ENCODE results near the gene PLA2G2D.
A peak's percentile ranks its signal among the peaks of the same experiment; 100 is the strongest.

Gene PLA2G2D

GRCh38 chr1:20112279-20113000, 6.9 kb downstream of the PLA2G2D start:
- no peak for DNase-seq

GRCh38 chr1:20111452-20111851, 7.9 kb downstream of the PLA2G2D start:
- DNase-seq = no peak

GRCh38 chr1:20110679-20111078, 8.7 kb downstream of the PLA2G2D start:
- DNase-seq = no peak

DNA sequence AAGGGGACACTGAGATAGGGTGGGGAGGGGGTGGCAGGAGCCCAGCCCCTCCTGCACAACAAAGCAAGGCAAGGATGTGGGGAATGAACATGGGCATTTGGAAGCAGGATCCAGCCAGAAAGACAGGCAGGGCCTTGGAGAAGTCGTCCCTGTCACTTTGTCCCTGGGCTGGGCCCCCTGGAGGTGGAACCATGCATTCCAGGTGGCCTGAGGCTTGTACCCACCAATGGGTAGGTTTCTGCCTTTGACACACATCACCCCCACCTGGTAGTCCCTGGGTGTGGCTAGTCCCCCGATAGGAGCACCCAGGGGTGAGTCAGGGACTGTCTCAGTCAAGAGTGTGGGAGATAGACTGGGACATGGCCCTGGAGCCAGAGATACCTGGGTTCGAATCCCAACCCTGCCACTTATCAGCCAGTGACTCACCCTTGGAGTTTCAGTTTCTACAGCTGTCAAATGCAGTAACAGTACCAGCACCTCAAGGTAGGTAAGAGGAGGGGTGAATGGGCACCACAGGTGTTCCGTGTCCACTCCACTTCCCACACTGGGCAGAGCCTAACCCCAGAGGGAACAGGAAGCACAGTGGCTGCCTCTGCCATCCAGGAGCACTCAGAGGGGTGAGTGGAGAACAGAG, 10.0 kb downstream of the PLA2G2D start:
- DNase-seq = no peak

- no peak for DNase-seq
These were observed 10.8 kb downstream of the PLA2G2D start for GRCh38 chr1:20108366-20109123.

- DNase-seq = no peak
These were observed 11.5 kb downstream of the PLA2G2D start for GRCh38 chr1:20107796-20108195.

DNA sequence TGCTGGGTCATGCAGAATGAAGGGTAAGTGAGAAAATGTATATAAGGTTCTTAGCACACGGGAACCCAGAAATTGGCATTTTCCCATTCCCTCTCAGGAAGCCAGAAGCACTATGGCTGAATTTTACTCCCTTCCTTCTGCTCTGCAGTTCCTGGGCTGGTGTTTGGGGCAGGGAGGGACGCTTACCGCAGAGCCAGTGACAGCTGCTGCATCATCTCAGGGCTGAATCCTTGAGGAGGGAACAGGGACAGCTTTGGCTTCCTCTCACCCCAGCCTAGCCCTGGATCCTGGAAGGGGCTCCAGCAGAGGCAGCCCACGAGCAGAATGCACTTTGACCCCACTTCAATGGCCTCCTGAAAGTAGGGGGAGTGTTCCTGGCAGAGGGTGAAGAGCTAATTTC, 12.0 kb downstream of the PLA2G2D start:
- DNase-seq = no peak

DNA sequence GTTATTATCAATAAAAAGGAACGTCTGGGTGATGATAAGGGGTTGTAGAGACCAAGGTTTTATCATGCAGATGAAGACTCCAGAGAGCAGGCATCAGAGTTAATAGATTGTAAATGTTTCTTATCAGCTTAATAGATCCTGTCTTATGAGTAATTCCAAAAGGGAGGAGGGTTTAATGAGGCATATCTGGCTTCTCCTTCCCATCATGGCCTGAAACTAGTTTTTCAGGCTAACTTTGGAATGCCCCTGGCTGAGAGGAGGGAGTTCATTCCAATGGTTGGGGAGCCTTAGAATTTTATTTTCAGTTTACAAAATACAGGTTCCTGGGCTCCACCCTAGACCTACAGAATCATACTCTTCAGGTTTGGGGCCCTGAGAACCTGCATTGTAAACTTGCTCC, 13.5 kb downstream of the PLA2G2D start:
- DNase-seq = no peak

DNA sequence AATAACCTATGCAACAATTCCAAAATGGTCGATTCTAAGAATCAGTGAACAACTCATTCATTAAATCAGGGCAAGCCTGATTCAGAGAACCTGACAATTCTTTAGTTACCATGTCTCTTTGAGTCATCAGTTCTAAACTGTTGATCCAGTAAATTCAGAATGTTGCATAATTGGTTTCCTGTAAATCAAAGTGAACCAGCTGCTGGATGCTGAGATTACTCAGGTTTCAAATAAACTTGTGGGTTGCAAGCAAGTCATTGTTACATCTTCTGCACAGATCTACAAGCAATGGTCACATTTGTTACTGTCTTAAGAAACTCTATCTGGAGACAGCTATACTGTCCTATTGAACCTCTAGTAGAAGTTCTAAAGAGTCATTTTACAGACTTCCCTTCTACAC, 16.5 kb downstream of the PLA2G2D start:
- DNase-seq = no peak

DNA sequence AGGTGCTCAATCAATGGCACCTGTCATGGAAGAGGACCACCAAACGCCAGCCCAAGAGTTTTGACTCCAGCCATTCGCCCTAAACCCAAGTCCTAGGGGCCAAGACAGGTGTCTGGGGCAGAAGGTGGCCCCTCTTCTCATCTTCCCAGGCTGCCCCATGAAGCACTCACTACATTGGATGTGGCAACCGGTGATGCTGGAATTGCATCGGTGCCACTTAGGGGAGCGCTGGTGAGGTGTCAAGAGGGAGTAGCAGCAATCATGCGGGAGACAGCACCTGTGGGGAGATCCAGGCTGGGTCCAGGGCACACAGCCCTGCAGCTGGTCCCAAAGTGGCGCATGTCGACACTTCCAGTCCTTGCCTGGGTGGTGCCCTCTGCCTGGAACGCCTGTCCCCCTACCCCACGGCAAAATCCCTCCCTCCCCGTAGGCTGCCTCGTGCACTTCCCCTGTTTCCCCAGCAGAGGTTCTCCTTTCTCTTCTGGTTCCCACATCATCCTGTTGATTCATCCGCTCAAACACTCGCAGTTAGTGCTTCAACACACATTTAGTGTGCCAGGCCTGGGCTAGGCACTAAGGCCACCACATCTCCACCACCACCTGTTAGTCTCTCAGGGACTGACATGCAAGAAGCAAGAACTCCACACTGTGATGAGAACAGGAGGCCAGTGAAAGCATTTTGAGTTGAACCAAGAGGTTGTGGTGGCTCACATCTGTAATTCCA, 18.5 kb downstream of the PLA2G2D start:
- DNase-seq = no peak

GRCh38 chr1:20099533-20099932, 19.8 kb downstream of the PLA2G2D start:
- DNase-seq = no peak

GRCh38 chr1:20096840-20097447, 22.4 kb downstream of the PLA2G2D start:
- no peak for DNase-seq

DNA sequence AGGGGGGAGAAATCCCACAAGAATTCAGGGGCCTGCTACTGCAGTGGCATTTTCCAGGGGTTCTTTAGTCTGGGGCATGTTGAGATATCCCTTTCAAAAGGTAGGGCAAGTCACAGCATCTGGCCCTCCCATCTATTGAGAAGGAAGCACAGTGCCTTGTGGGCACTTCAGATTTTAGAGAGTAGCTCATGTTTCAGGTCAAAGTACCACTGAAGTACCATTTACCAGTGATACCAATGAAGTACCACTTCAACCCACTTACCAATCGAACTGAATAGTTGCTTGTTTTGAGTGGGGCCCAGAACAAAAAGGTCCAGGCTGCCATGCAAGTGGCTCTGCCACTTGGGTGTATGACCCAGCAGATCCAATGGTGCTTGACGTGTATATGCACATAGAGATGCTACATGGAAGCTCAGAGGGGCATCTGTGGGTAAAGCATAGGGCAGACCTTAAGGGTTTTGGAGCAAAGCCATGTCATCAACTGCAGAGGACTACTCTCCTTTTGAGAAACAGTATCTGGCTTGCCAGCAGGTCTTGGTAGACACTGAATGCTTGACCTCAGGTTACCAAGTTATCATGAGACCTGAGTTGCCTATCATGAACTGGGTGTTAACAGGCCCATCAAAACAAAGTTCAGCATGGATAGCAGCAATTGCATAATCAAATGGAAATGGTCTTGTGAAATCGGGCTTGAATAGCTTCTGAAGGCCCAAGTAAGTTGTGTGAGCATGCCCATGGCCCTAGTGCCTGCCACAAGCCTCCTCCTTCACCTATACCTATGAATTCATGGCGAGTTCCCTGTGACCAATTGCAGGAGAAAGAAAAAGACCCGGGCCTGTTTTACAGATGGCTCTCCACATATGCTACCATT, 23.5 kb downstream of the PLA2G2D start:
- DNase-seq = peak; percentile 52

DNA sequence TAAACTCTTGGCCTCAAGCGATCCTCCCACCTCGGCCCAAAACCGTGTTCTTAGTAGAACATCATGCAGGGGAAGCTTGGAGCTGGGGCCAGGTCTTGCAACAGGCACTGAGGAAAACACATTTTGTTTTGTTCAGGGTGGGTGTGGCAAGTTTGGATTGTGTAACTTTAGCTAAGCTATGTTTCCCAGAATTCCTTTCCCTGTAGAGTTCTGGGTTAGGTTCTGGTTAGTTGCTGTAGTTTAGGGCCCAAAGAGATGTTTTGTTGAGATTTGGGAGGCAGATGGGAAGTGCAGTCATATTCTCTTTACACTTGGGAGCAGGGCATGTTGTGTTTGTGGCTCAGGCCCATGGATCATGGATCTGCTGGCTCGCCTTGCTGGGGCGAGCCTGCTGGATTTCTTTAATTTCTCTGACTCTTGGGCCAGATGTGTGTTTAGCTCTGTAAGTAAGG, 25.4 kb downstream of the PLA2G2D start:
- no peak for DNase-seq

DNA sequence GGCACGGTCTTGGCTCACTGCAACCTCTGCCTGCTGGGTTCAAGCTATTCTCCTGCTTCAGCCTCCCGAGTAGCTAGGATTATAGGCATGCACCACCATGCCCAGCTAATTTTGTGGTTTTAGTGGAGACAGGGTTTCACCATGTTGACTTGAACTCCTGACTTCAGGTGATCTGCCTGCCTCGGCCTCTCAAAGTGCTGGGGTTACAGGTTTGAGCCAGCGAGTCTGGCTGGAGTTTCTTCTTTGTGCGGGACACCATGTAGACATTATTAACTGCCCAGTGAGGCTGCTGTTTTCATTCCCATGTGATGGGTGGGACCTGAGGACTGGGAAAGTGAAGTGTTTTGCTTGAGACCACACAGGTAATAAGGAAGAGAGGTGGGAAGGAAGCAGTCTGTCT, 26.0 kb downstream of the PLA2G2D start:
- no peak for DNase-seq

- DNase-seq = no peak
These were observed 28.7 kb downstream of the PLA2G2D start for GRCh38 chr1:20090641-20091040.

- no peak for DNase-seq
These were observed 29.2 kb downstream of the PLA2G2D start for GRCh38 chr1:20090119-20090518.

DNA sequence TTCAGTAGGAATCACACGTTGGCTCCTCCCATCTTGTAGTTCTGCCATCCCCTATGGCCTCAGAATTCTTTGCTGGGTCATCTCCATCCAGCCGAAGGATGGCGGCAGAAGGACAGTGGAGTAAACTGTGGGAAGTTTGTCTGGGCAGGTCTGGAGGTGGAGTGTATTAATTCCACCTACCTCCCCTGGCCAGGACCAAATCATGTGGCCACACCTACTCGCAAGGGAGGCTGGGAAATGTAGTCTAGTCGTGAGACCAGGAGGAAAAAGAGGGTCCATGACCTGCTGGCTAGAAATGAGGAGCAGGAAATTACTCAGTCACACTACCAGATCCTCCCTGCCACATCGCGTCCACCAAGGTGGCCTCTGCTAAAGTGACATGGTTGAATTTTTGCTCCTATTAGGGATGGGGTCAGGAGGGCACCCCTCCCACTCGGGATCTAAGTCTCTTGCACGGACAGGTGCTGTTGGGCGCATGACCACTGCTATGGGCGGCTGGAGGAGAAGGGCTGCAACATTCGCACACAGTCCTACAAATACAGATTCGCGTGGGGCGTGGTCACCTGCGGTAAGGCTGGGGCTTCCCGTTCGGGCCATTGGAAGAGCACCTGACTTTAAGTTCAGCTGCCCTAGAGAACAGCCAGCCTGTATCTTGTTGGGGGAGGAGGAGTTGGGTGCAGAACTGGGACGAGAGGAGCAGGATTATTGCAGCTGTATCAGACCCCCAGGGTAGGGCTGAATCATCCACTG, 29.8 kb downstream of the PLA2G2D start:
- DNase-seq = no peak

DNA sequence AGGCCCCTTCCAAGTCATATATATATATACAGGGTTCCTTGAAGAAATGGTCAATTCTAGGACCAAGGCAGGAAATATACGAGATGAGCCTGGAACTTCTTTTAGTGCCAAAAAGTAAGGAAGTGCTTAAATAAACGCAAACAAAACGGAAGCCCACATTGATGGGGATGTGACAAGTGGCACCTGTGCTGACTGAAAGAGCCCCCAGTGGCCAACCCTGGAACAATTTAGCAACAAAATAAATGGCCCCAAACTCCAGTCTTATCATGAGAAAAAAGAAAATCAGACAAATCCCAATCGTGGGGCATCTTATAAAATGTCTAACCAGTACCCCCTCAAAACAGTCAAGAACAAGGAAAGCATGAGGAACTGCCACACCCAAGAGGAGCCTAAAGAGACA, 31.7 kb downstream of the PLA2G2D start:
- DNase-seq = no peak

GRCh38 chr1:20086800-20087199, 32.5 kb downstream of the PLA2G2D start:
- DNase-seq = no peak

Measured in NCI-H187 treated with DMSO at 0.1 percent for 48 hours (cell line).